SK-N-SH treated with all-trans-retinoic acid at 6 μM for 48 hours (cell line): ENCODE data around the gene MYCBP2.

Experiments
- ATAC-seq: fragments of 200-7000 bp; cut with Tn5 transposase; 3 replicates; pipeline ENCODE4 v1.9.1; 2020; ENCODE audit warnings: mild to moderate bottlenecking, moderate library complexity
- ARNTL ChIP-seq: fragments of 450-650 bp; formaldehyde crosslinking; IDR thresholded peaks from 2 replicates; pipeline ENCODE4 v1.5.0; 2020; ENCODE audit warnings: low read depth, mild to moderate bottlenecking, moderate library complexity, borderline replicate concordance
- BACH2 ChIP-seq: fragments of 250-450 bp; sonication (Bioruptor Pico); IDR thresholded peaks from 2 replicates; pipeline ENCODE4 v1.9.0; 2021; ENCODE audit warnings: mild to moderate bottlenecking, borderline replicate concordance
- CSDC2 ChIP-seq: fragments of 250-450 bp; sonication (Bioruptor Pico); IDR thresholded peaks from 2 replicates; pipeline ENCODE4 v1.5.0; 2020; ENCODE audit warnings: mild to moderate bottlenecking, moderate library complexity
- ESRRG ChIP-seq: fragments of 250-450 bp; sonication (Bioruptor Pico); IDR thresholded peaks from 2 replicates; pipeline ENCODE4 v1.6.1; 2021; ENCODE audit warnings: mild to moderate bottlenecking
- GLIS3 ChIP-seq: fragments of 250-450 bp; sonication (Bioruptor Pico); IDR thresholded peaks from 2 replicates; pipeline ENCODE4 v1.5.0; 2020; ENCODE audit warnings: mild to moderate bottlenecking, moderate library complexity
- ISL1 ChIP-seq: fragments of 250-450 bp; sonication (Bioruptor Pico); IDR thresholded peaks from 2 replicates; pipeline ENCODE4 v2.1.2; 2022; ENCODE audit warnings: mild to moderate bottlenecking, moderate library complexity
- OSR1 ChIP-seq: fragments of 250-450 bp; sonication (Bioruptor Pico); IDR thresholded peaks from 2 replicates; pipeline ENCODE4 v1.8.0; 2022; ENCODE audit warnings: moderate library complexity, mild to moderate bottlenecking, inconsistent platforms
- PPARA ChIP-seq: fragments of 250-450 bp; sonication (Bioruptor Pico); IDR thresholded peaks from 2 replicates; pipeline ENCODE4 v1.5.0; 2020; ENCODE audit warnings: mild to moderate bottlenecking, borderline replicate concordance
- RARB ChIP-seq: fragments of 250-450 bp; sonication (Bioruptor Pico); IDR thresholded peaks from 2 replicates; pipeline ENCODE4 v1.8.0; 2021; ENCODE audit warnings: mild to moderate bottlenecking, moderate library complexity
- SNAI2 ChIP-seq: fragments of 250-450 bp; sonication (Bioruptor Pico); IDR thresholded peaks from 2 replicates; pipeline ENCODE4 v1.5.0; 2020; ENCODE audit warnings: mild to moderate bottlenecking, moderate library complexity
- TCF4 ChIP-seq: fragments of 250-450 bp; sonication (Bioruptor Pico); IDR thresholded peaks from 2 replicates; pipeline ENCODE4 v1.8.0; 2021; ENCODE audit warnings: mild to moderate bottlenecking, moderate library complexity, borderline replicate concordance
- TOX ChIP-seq: fragments of 250-450 bp; sonication (Bioruptor Pico); IDR thresholded peaks from 2 replicates; pipeline ENCODE4 v1.8.0; 2021; ENCODE audit warnings: mild to moderate bottlenecking, moderate library complexity, borderline replicate concordance
- ZC3H10 ChIP-seq: fragments of 250-450 bp; sonication (Bioruptor Pico); IDR thresholded peaks from 2 replicates; pipeline ENCODE4 v1.5.1; 2021; ENCODE audit warnings: mild to moderate bottlenecking, moderate library complexity
- ZFP3 ChIP-seq: fragments of 250-450 bp; sonication (Bioruptor Pico); IDR thresholded peaks from 2 replicates; pipeline ENCODE4 v1.5.0; 2020; ENCODE audit warnings: mild to moderate bottlenecking, moderate library complexity
- ZFP30 ChIP-seq: fragments of 450-650 bp; formaldehyde crosslinking; IDR thresholded peaks from 2 replicates; pipeline ENCODE4 v1.5.0; 2022; ENCODE audit warnings: mild to moderate bottlenecking, moderate library complexity
- ZNF565 ChIP-seq: fragments of 450-650 bp; formaldehyde crosslinking; conservative IDR thresholded peaks from 2 replicates; pipeline ENCODE4 v1.5.0; 2020; ENCODE audit warnings: low read depth, mild to moderate bottlenecking, moderate library complexity
- ZNF70 ChIP-seq: fragments of 450-650 bp; formaldehyde crosslinking; IDR thresholded peaks from 2 replicates; pipeline ENCODE4 v1.5.0; 2020; ENCODE audit warnings: mild to moderate bottlenecking, moderate library complexity
- ZNF8 ChIP-seq: fragments of 450-650 bp; formaldehyde crosslinking; IDR thresholded peaks from 2 replicates; pipeline ENCODE4 v1.5.0; 2020; ENCODE audit warnings: mild to moderate bottlenecking, moderate library complexity
- TF ChIP-seq, protein P1 (sequence below): fragments of 250-450 bp; sonication (Bioruptor Pico); IDR thresholded peaks from 2 replicates; pipeline ENCODE4 v1.5.1; 2021; ENCODE audit warnings: mild to moderate bottlenecking, moderate library complexity
- TF ChIP-seq, protein P2 (sequence below): fragments of 250-450 bp; sonication (Bioruptor Pico); IDR thresholded peaks from 2 replicates; pipeline ENCODE4 v1.8.0; 2020; ENCODE audit warnings: mild to moderate bottlenecking, moderate library complexity, borderline replicate concordance
- TF ChIP-seq, protein P3 (sequence below): fragments of 250-450 bp; sonication (Bioruptor Pico); IDR thresholded peaks from 2 replicates; pipeline ENCODE4 v1.5.0; 2020; ENCODE audit warnings: mild to moderate bottlenecking, moderate library complexity
- TF ChIP-seq, protein P4 (sequence below): fragments of 250-450 bp; sonication (Bioruptor Pico); IDR thresholded peaks from 2 replicates; pipeline ENCODE4 v1.5.1; 2020; ENCODE audit warnings: low read depth, mild to moderate bottlenecking, moderate library complexity
- TF ChIP-seq, protein P5 (sequence below): fragments of 250-450 bp; sonication (Bioruptor Pico); IDR thresholded peaks from 2 replicates; pipeline ENCODE4 v1.8.0; 2021; ENCODE audit warnings: low read depth, mild to moderate bottlenecking, moderate library complexity, borderline replicate concordance

The MYCBP2 gene

DNA sequence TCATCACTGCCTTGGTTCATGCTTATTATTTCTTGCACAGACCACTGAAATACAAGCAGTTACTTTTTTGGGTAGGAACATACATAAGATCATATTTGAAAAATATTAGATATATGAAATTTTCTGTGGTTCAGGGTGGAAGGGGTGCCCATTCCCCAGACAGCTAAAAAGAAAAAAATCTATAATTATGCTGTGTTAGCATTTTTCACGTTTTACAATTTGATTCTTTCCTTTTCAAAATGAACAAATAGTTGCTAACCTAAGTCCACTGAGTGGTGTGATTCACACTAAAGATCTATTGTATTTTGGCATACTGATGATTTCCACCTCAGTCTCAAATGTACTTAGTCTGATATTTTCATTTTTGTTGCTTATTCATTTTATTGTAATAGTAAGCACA lies 233.2 kb downstream of the MYCBP2 start:
- TF ChIP-seq, protein P1, sequence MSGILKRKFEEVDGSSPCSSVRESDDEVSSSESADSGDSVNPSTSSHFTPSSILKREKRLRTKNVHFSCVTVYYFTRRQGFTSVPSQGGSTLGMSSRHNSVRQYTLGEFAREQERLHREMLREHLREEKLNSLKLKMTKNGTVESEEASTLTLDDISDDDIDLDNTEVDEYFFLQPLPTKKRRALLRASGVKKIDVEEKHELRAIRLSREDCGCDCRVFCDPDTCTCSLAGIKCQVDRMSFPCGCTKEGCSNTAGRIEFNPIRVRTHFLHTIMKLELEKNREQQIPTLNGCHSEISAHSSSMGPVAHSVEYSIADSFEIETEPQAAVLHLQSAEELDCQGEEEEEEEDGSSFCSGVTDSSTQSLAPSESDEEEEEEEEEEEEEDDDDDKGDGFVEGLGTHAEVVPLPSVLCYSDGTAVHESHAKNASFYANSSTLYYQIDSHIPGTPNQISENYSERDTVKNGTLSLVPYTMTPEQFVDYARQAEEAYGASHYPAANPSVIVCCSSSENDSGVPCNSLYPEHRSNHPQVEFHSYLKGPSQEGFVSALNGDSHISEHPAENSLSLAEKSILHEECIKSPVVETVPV (CRISPR knock-in tag) = no peak
- TF ChIP-seq, protein P2, sequence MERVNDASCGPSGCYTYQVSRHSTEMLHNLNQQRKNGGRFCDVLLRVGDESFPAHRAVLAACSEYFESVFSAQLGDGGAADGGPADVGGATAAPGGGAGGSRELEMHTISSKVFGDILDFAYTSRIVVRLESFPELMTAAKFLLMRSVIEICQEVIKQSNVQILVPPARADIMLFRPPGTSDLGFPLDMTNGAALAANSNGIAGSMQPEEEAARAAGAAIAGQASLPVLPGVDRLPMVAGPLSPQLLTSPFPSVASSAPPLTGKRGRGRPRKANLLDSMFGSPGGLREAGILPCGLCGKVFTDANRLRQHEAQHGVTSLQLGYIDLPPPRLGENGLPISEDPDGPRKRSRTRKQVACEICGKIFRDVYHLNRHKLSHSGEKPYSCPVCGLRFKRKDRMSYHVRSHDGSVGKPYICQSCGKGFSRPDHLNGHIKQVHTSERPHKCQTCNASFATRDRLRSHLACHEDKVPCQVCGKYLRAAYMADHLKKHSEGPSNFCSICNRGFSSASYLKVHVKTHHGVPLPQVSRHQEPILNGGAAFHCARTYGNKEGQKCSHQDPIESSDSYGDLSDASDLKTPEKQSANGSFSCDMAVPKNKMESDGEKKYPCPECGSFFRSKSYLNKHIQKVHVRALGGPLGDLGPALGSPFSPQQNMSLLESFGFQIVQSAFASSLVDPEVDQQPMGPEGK = no peak
- TF ChIP-seq GLIS3 (CRISPR knock-in tag) = no peak
- no peak for TF ChIP-seq OSR1 (CRISPR knock-in tag)
- no peak for TF ChIP-seq SNAI2 (CRISPR knock-in tag)
- TF ChIP-seq CSDC2 (CRISPR knock-in tag) = no peak
- TF ChIP-seq ZNF565 (CRISPR knock-in tag) = no peak
- no peak for TF ChIP-seq ISL1 (CRISPR knock-in tag)
- TF ChIP-seq, protein P3, sequence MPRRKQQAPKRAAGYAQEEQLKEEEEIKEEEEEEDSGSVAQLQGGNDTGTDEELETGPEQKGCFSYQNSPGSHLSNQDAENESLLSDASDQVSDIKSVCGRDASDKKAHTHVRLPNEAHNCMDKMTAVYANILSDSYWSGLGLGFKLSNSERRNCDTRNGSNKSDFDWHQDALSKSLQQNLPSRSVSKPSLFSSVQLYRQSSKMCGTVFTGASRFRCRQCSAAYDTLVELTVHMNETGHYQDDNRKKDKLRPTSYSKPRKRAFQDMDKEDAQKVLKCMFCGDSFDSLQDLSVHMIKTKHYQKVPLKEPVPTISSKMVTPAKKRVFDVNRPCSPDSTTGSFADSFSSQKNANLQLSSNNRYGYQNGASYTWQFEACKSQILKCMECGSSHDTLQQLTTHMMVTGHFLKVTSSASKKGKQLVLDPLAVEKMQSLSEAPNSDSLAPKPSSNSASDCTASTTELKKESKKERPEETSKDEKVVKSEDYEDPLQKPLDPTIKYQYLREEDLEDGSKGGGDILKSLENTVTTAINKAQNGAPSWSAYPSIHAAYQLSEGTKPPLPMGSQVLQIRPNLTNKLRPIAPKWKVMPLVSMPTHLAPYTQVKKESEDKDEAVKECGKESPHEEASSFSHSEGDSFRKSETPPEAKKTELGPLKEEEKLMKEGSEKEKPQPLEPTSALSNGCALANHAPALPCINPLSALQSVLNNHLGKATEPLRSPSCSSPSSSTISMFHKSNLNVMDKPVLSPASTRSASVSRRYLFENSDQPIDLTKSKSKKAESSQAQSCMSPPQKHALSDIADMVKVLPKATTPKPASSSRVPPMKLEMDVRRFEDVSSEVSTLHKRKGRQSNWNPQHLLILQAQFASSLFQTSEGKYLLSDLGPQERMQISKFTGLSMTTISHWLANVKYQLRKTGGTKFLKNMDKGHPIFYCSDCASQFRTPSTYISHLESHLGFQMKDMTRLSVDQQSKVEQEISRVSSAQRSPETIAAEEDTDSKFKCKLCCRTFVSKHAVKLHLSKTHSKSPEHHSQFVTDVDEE (CRISPR knock-in tag) = no peak
- TF ChIP-seq, protein P4, sequence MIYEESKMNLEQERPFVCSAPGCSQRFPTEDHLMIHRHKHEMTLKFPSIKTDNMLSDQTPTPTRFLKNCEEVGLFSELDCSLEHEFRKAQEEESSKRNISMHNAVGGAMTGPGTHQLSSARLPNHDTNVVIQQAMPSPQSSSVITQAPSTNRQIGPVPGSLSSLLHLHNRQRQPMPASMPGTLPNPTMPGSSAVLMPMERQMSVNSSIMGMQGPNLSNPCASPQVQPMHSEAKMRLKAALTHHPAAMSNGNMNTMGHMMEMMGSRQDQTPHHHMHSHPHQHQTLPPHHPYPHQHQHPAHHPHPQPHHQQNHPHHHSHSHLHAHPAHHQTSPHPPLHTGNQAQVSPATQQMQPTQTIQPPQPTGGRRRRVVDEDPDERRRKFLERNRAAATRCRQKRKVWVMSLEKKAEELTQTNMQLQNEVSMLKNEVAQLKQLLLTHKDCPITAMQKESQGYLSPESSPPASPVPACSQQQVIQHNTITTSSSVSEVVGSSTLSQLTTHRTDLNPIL = no peak
- TF ChIP-seq BACH2 = no peak
- no peak for TF ChIP-seq ESRRG (CRISPR knock-in tag)
- TF ChIP-seq, protein P5, sequence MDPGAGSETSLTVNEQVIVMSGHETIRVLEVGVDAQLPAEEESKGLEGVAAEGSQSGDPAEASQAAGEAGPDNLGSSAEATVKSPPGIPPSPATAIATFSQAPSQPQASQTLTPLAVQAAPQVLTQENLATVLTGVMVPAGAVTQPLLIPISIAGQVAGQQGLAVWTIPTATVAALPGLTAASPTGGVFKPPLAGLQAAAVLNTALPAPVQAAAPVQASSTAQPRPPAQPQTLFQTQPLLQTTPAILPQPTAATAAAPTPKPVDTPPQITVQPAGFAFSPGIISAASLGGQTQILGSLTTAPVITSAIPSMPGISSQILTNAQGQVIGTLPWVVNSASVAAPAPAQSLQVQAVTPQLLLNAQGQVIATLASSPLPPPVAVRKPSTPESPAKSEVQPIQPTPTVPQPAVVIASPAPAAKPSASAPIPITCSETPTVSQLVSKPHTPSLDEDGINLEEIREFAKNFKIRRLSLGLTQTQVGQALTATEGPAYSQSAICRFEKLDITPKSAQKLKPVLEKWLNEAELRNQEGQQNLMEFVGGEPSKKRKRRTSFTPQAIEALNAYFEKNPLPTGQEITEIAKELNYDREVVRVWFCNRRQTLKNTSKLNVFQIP (CRISPR knock-in tag) = no peak
- TF ChIP-seq TCF4 = no peak
- no peak for TF ChIP-seq ZNF8
- no peak for TF ChIP-seq PPARA (CRISPR knock-in tag)
- no peak for TF ChIP-seq ZC3H10
- TF ChIP-seq ARNTL (CRISPR knock-in tag) = no peak
- no peak for TF ChIP-seq RARB (CRISPR knock-in tag)
- TF ChIP-seq TOX = no peak
- ATAC-seq = no peak

DNA sequence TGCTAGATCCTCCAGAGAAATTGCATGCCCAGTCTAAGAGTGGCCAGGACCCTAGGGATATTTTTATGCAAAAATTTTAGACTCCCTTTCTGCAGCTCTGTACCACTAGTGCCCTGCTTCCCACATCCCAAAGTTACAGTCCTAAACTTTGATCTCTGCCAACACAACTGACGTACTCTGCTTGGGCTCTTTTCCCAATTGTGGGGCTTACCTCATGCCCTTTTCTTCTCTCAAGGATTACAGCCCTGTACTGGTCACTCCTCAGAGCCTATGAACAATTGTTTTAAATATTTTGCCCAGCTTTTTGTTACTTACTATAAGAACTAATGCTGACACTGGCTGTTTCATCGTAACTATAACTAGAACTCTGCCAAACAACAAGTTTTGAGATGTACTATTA lies 242.1 kb downstream of the MYCBP2 start:
- TF ChIP-seq BACH2 = no peak
- TF ChIP-seq ZNF8 = no peak
- no peak for TF ChIP-seq RARB (CRISPR knock-in tag)
- no peak for TF ChIP-seq ESRRG (CRISPR knock-in tag)
- TF ChIP-seq, protein P2 = no peak
- TF ChIP-seq OSR1 (CRISPR knock-in tag) = no peak
- TF ChIP-seq CSDC2 (CRISPR knock-in tag) = no peak
- TF ChIP-seq ZFP3 (CRISPR knock-in tag) = no peak
- no peak for TF ChIP-seq ZNF70 (CRISPR knock-in tag)
- TF ChIP-seq, protein P5 (CRISPR knock-in tag) = no peak
- TF ChIP-seq SNAI2 (CRISPR knock-in tag) = no peak
- no peak for TF ChIP-seq ZFP30 (CRISPR knock-in tag)
- TF ChIP-seq, protein P3 (CRISPR knock-in tag) = no peak
- no peak for TF ChIP-seq GLIS3 (CRISPR knock-in tag)
- TF ChIP-seq ZNF565 (CRISPR knock-in tag) = no peak
- no peak for TF ChIP-seq ISL1 (CRISPR knock-in tag)
- no peak for ATAC-seq
